Ramos (cell line): ENCODE results near the gene MRPL49.

Source experiments
- in situ Hi-C: fragments of 300-500 bp; cut with MboI; formaldehyde crosslinking; loops from one replicate; pipeline ENCODE4 v1.14.3; 2022; ENCODE audit warnings: low sequenced_read_pairs; ENCODE audit not compliant: unreplicated experiment

MRPL49 gene

DNA sequence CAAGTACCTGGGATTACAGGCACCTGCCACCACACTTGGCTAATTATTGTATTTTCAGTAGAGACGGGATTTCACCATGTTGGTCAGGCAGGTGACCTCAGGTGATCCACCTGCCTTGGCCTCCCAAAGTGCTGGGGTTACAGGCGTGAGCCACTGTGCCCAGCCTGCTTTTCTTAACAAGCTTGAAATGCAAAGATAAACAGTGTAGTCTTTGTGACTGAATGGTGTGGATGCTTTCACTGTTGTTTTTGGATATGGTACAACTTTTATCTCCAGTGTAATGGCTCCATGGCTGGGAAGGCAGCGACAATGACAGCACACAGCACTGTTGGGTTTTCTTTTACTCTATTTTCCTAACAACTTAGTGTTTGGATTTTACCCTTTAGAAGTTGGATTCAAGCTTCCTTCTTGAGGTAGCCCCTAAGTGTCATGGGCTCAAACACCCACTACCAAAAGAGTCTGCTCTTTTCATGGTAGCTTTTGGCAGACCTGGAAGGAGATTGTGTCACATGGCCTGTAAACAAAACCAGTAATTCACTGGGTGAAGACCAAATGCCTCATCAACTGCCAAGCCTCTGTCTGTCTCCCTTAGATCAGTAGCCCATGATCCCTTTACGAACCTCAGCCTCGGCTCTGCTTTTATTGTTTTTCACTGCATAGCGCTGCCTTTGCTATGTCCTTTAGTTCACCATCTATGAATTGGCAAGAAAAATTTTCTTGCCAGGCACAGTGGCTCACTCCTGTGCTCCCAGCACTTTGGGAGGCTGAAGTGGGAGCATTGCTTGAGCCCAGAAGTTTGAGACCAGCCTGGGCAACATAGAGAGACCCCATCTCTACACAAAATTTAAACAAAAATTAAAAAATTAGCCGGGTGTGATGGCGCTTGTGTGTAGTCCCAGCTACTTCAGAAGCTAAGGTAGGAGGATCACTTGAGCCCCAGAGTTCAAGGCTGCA, 19.7 kb upstream of the MRPL49 start:
- in situ Hi-C loops: no loop called here

DNA sequence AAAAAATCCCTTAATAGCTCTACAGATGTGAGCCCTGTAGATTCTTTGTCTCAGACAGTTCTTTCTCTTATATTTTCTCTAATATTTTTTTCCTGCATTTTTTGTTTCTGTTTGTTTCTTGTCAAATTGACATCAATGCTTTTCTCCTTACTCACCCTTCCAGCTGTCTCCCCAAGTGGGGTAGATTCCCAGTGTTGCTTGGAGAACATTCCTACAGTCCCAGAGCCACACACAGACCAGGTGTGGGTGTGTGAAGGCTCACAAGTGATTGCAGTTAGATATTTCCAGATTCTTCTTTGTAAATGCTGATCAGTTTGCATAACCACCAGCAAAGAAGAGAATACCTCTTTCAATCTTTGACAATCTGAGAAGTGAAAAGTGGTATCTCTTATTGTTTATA, 18.6 kb upstream of the MRPL49 start:
- in situ Hi-C loops: no loop called here

DNA sequence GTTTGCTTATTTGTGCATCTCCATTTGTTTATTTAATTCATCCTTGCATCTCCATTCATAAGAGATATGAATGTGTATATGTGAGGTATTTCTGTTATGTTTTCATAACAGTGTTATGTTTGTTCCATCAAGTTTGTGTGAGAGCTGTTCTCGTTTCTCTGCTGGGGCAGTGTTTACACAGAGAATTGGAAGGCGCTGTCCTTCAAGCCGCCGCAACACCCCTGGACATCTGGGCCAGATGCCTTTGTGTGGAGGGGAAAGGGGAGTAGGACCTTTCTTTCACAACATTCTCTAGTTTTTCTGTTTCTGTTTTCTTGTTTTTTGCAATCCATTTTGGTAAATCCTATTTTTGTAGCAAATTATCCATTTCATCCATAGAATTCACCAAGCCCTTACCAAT, 17.5 kb upstream of the MRPL49 start:
- in situ Hi-C loops: no loop called here

DNA sequence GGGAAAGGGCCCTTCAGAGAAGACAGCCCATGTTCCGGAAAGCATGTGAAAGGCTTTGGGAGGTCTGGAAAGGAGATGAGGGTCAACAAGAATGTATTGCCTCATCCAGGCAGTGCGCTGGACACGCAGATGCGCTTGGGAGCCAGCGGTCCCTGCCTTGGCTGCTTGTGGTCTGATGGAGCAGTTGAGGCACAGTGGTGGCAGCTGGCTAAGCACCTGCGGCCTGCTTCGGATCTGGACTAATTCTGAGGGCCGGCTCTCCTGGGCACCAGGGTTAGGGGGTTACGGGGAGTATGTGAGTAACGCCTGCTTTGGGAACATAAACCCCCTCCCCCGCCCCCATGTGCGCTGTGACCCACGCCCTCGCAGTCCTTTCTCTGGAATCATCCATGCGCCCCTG, 15.0 kb upstream of the MRPL49 start:
- in situ Hi-C loops: no loop called here

DNA sequence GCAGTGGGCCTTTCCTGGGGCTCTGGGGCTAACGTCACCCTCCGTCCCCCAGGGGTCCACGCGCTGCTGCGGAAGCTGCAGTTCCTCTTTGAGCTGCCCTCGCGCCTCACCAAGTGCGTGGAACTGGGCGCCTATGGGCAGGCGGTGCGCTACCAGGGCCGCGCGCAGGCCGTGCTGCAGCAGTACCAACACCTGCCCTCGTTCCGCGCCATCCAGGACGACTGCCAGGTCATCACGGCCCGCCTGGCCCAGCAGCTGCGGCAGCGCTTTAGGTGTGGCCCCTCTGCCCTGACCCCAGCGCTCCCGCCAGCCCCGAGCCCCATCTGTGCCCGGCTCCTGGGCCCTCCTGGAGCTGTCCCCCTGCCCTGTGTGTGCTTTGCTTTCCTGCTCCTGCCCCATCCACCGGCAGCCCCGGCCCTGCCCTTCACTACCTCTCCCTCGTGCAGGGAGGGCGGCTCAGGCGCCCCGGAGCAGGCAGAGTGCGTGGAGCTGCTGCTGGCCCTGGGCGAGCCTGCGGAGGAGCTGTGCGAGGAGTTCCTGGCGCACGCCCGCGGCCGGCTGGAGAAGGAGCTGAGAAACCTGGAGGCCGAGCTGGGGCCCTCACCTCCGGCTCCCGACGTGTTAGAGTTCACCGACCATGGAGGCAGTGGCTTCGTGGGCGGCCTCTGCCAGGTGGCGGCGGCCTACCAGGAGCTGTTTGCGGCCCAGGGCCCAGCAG, 14.2 kb upstream of the MRPL49 start:
- in situ Hi-C loops: no loop called here

DNA sequence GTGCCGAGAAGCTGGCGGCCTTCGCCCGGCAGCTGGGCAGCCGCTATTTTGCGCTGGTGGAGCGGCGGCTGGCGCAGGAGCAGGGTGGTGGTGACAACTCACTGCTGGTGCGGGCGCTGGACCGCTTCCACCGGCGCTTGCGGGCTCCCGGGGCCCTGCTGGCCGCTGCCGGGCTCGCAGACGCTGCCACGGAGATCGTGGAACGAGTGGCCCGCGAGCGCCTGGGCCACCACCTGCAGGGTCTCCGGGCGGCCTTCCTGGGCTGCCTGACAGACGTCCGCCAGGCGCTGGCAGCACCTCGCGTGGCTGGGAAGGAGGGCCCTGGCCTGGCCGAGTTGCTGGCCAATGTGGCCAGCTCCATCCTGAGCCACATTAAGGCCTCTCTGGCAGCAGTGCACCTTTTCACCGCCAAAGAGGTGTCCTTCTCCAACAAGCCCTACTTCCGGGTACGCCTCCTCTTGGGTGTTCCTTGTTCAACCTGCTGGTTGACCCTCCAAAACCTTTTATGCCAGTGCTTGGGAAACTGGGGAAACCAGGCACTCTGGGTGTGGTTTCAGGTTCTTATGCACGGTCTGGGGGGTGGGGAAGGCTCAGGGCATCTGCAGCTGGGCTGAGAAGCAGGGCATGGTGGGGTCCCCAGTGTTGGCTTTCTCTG, 13.5 kb upstream of the MRPL49 start:
- in situ Hi-C loops: no loop called here

DNA sequence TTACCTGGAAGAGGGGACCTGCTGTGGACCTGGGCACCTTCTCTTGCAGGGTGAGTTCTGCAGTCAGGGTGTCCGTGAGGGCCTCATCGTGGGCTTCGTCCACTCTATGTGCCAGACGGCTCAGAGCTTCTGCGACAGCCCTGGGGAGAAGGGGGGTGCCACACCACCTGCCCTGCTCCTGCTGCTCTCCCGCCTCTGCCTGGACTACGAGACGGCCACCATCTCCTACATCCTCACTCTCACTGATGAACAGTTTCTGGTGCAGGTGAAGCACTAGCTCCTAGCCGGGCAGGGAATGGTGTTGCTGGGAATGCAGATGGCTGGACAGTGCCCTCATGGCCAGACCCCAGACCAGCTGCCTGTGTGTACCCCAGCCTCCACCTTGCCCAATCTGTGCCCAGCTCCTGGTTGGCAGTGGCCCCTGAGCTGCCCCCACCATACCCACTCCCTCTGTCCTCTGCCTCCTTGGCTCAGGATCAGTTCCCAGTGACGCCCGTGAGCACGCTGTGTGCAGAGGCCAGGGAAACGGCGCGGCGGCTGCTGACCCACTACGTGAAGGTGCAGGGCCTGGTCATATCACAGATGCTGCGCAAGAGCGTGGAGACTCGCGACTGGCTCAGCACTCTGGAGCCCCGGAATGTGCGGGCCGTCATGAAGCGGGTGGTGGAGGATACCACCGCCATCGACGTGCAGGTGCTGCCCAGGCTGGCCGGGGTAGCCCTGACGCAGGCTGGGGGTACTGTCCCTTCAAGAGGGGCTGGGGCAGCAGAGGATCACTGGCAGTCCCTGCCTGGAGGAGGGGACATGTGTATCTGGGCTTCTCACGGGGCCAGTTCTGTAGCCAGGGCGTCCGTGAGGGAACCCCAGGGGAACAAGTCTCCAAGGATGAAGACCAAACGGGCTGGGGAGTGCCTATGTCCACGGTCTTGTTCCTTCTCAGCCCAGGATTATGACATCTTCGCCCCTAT, 12.6 kb upstream of the MRPL49 start:
- in situ Hi-C loops: loop anchor here (5.0 kb wide), 2 partner anchors 73 to 262 kb away; partner anchors contain the start of gene CAPN1

DNA sequence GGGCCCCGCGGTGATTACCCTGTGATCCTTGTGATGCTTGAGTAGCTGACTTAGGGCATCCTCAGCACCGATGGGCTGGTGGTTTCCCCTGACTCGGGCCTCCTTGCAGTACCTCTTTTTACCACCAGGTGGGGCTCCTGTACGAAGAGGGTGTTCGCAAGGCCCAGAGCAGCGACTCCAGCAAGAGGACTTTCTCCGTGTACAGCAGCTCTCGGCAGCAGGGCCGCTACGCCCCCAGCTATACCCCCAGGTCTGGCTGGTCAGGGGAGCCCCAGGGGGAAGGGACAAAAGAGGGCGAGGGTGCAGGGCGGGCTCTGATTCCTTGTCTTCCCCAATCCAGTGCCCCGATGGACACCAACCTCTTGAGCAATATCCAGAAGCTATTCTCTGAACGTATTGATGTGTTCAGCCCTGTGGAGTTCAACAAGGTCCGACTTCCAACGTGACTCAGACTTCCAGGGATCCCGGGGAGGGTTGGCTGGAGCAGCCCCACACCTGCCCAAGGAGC, 11.7 kb upstream of the MRPL49 start:
- in situ Hi-C loops: loop anchor here (5.0 kb wide), 2 partner anchors 72 to 263 kb away; partner anchors contain the start of gene CAPN1

DNA sequence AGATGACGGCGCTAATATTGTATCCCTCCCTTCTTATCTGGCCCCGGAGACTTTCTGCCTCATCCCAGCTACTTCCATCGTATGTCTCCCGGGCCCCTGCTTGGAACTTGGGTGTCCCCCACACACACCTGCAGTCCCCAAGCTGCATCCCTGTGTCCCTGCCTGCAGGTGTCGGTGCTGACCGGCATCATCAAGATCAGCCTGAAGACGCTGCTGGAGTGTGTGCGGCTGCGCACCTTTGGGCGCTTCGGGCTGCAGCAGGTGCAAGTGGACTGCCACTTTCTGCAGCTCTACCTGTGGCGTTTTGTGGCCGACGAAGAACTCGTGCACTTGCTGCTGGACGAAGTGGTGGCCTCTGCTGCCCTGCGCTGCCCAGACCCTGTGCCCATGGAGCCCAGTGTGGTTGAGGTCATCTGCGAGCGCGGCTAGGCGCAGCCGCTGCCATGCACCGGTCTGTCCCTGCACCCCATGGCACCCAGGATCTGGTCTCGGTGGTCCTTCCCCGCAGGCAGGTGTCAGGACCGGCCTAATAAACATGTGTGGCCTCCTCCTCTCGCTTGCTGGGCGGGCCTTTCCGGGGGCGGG, 10.9 kb upstream of the MRPL49 start:
- in situ Hi-C loops: loop anchor here (5.0 kb wide), 2 partner anchors 71 to 264 kb away; partner anchors contain the start of gene CAPN1

DNA sequence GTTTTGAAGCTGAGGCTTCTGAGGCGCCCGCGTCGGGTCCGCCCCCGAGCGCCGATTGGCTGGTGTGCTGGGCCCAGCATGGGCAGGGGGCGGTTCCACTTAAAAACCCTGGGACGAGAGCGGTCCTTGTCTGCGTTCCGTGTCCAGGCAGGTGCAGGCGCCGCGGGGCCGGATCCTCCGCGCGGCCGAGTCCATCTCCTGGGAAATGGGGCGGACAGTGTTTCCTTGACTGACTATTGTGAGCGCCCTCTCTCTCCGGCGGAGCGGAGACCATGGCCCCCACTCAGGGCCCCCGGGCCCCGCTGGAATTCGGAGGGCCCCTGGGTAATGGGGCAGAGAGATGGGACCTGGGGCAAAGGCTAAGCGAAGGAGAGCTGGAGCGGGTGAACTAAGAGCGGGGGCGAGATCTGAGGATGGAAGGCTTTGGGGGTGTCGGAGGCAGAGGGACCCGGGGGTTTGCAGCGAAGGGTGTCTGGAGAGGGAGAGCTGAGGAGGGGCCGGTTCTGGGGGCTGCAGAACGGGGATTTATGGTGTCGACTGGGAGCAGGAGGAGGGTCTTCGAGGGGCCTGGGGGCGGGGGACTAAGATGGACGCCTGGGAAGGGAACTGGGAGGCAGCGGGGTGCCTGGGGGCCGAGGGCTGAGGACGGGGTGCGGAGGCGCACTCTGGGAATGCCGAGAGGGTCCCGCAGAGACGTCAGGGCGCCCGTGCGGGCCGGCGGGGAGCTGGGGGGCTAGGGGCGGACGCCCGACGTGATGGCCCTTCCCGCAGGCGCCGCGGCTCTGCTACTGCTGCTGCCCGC, 10.2 kb upstream of the MRPL49 start, which contains the start of gene TM7SF2:
TSS of gene TM7SF2 (plus strand) at position 129 of the 802 bp plus-strand sequence. CDS start at position 273, 144 bp downstream.
- in situ Hi-C loops: loop anchor here (5.0 kb wide), 2 partner anchors 70 to 265 kb away; partner anchors contain the start of gene CAPN1

DNA sequence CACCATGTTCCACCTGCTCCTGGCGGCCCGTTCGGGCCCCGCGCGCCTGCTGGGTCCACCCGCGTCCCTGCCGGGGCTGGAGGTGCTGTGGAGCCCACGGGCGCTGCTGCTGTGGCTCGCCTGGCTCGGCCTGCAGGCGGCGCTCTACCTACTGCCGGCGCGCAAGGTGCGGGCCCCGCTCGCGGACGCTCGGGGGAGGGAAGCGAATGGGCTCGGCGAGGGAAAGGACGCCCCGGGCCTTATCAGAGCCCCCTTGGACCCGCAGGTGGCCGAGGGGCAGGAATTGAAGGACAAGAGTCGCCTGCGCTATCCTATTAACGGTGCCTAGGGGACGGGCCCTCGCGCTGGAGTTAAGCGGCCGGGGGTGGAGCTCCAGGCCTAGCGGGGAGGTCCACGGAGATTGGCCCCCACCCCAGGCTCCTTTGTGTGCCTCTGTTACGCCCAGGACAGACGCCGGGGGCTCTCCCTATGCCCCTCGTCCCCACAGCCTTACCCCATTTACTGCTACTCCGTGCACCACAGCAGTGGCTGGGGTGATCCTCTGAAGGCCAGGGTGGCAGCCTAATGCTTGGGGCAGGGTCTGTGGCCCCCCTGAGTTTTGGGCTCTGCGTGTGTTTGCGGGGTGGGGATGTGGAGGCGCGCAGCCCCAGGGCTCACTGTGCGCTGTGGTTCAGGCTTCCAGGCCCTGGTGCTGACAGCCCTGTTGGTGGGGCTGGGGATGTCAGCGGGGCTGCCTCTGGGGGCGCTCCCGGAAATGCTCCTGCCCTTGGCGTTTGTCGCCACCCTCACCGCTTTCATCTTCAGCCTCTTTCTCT, 9.4 kb upstream of the MRPL49 start:
- in situ Hi-C loops: loop anchor here (5.0 kb wide), 2 partner anchors 70 to 265 kb away; partner anchors contain the start of gene CAPN1

DNA sequence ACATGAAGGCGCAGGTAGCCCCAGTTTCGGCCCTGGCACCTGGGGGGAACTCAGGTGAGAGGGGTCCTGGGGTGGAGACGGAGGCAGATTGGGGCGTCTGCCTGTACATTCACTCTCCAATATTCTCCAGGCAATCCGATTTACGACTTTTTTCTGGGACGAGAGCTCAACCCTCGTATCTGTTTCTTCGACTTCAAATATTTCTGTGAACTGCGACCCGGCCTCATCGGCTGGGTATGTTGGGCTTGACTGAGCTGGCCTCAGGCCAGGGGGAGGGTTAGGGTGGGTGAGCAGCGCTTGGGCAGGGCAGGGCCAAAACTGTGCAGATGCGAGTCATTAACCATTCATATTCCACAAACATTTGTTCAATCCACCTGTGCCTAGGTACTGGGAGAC, 8.8 kb upstream of the MRPL49 start:
- in situ Hi-C loops: loop anchor here (5.0 kb wide), 2 partner anchors 69 to 266 kb away; partner anchors contain the start of gene CAPN1

DNA sequence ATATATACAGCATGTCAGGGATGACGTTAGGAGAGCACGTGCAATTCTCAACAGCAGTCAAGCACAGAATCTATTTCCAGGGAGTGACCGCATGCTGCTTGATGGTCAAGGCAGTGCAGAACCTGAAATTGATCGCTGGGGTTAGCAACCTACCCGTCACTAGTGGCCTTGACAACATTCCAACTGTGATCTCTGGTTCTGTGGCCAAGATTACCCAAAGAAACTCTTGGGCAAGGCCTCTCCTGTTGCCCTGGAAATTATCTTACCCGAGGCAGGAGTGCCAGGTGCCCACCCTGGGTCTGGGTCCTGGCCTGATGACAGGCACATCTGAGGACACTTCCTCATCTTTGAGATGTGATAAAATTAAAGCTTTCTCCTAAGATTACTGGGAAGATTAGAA, 8.3 kb upstream of the MRPL49 start:
- in situ Hi-C loops: loop anchor here (5.0 kb wide), 2 partner anchors 68 to 267 kb away; partner anchors contain the start of gene CAPN1

DNA sequence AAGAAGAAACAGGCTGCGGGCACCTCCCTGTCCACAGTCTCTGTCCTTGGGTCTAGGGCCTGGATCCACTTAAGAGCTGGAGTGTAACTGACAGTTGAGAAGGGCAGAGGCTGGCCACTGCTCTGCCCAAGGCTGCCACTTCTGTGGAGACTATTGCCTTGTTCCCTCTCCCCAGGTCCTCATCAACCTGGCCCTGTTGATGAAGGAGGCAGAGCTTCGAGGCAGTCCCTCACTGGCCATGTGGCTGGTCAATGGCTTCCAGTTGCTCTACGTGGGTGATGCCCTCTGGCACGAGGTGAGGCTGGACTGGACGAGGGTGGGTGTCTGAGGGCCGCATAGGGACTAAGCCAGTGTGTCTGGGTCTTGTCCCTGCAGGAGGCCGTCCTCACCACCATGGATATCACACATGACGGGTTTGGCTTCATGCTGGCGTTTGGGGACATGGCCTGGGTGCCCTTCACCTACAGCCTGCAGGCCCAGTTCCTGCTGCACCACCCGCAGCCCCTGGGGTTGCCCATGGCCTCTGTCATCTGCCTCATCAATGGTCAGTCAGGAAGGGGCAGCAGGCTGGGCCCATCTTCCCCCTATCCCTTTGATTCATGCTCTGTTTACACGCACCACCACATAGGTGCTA, 7.5 kb upstream of the MRPL49 start:
- in situ Hi-C loops: loop anchor here (5.0 kb wide), 2 partner anchors 68 to 267 kb away; partner anchors contain the start of gene CAPN1

DNA sequence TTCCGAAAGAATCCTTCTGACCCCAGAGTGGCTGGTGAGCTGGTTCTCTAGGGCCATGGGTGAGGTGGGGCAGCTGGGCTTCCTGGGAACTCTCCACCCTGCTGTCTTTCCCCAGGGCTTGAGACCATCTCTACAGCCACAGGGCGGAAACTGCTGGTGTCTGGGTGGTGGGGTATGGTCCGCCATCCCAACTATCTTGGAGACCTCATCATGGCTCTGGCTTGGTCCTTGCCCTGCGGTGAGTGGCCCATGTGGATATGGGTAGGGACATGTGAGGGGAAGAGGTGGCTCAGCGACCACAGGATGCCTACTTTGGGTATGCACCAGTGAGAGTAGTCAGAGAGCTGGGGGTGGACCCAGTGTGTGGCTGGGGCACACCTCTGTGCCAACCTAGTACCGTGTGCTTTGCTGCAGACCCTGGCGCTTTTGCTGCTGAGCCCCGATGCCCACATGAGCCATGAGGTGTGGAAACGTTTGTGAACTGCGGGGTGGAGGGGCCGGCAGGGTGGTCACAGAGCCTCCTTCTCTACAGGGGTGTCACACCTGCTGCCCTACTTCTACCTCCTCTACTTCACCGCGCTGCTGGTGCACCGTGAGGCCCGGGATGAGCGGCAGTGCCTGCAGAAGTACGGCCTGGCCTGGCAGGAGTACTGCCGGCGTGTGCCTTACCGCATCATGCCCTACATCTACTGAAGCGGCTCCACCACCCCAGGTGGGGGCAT, 6.6 kb upstream of the MRPL49 start:
- in situ Hi-C loops: no loop called here
